Measurements from ENCODE around the gene SNX13. TPM values are rescaled to one million over a fixed set of nuclear protein-coding genes. Genes with fewer than 3 reads are reported as not detected.

The SNX13 gene
- total and polyA plus RNA-seq, 9 of the 15 experiments (the other 6 are each of a cell fraction or from before 2014, with no cell fraction given), result 5.6 to 33.2 (median 25.4) TPM

DNA sequence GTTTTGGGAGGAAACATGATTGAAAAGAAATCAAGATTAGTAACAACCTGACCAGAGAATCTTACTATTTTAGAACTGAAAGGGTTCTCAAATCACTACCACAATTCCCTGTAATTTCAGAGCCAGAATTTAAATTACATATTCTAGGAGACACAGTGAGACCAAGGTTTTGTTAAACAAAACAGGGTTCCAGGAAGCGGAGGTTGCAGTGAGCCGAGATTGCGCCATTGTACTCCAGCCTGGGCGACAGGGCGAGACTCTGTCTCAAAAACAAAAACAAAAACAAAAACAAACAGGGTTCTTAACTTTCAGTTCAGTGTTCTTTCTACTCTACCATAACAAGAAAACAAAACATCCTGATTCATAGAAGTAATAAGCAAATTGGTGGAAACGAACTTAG lies 57.6 kb downstream of the SNX13 start:
- ATAC-seq, result no peak
- POLR2A ChIA-PET, result interaction anchor here (0.5 to 0.6 kb wide), 2 partner anchors 67 to 819 kb away, joined by 3 read pairs; no protein-coding TSS in a partner anchor
- Histone ChIP-seq H3K9me1 (ENCODE audit: control insufficient read depth, insufficient read depth, low read length) (no peaks in the 10 kb centered on the region), H3K79me2 (ENCODE audit: control insufficient read depth, insufficient read depth, low read length) (no peaks in the 10 kb centered on the region), H2AFZ (ENCODE audit: low read depth, low read length) (no peak overlapping the region), H3K9ac (ENCODE audit: insufficient read depth in 1 of 2, low read depth in 2 of 2, low read length in 2 of 2) (no peak overlapping the region), H3K4me1 (replicated peaks in 1 of 2; ENCODE audit: control insufficient read depth in 2 of 2, insufficient read depth in 2 of 2, low read length in 2 of 2) (no peaks in the 10 kb centered on the region), H4K20me1 (replicated peaks; ENCODE audit: control insufficient read depth, insufficient read depth, low read length) (no peaks in the 10 kb centered on the region), H3K27me3 (ENCODE audit: control insufficient read depth in 2 of 2, insufficient read depth in 2 of 2, low read length in 2 of 2) (no peaks in the 10 kb centered on the region), H3K27ac (ENCODE audit: extremely low read depth, low read depth, low read length) (no peak overlapping the region), H3K4me3 (no peak overlapping the region), H3K9me3 (replicated peaks; ENCODE audit: control insufficient read depth, insufficient read depth, low read depth, low read length) (no peaks in the 10 kb centered on the region), H3K4me2 (ENCODE audit: insufficient read depth, low read length) (no peak overlapping the region), H3K36me3 (ENCODE audit: control insufficient read depth, insufficient read depth, low read length) (peaks cover 27% of the 10 kb centered on the region; the same call in 1 of the 3 replicates)
- no TSS peak for BruUV-seq (replicated peaks)
- FAIRE-seq, result peak; percentile 40
- TF ChIP-seq SFPQ (IDR thresholded peaks at IDR 0.05; ENCODE audit: low read depth, low read length) (no peak), NFE2L1 (tag; IDR thresholded peaks at IDR 0.05; ENCODE audit: borderline replicate concordance, low read depth) (no peak), ATF4 (CRISPR knock-in tag; IDR thresholded peaks at IDR 0.05) (no peak), SAFB2 (IDR thresholded peaks at IDR 0.05; ENCODE audit: borderline replicate concordance, low read depth, low read length, severe bottlenecking) (no peak), HMG20A (CRISPR knock-in tag; conservative IDR thresholded peaks at IDR 0.05) (no peak)
- CTCF ChIA-PET (ENCODE audit: low intra/inter-chr PET ratio), result no interaction called here
- 88% methylated on average over 6 of the region's 6 CpGs for WGBS (ENCODE audit: insufficient coverage, low coverage, missing lambda C conversion rate)
- intact Hi-C loops (cut with micrococcal nuclease), result no loop called here
- DNase-seq (ENCODE audit: extremely low read depth in 1 of 4, low spot score in 3 of 4), result no peak
- in situ Hi-C loops (cut with MboI), result no loop called here

All from K562 (cell line).